Measurements from ENCODE around the gene DRAXIN. TPM values are rescaled to one million over a fixed set of nuclear protein-coding genes. Genes with fewer than 3 reads are reported as not detected.

The DRAXIN gene
- total RNA-seq, 1 experiment from 2014 or later, result 5.5 TPM

- CTCF ChIA-PET, result no interaction called here
Measured at GRCh38 chr1:11741919-11742558, 50.5 kb downstream of the DRAXIN start.

GRCh38 chr1:11744287-11744686, 52.8 kb downstream of the DRAXIN start:
- H3K27me3 ChIP-seq (replicated peaks; ENCODE audit: insufficient read depth, low read depth, low read length, poor library complexity), result no peaks in the 10 kb centered on the region
- POLR2A ChIA-PET (ENCODE audit: low non-redundant PET), result no interaction called here
- H3K4me3 ChIP-seq (ENCODE audit: low read depth, low read length, poor library complexity, severe bottlenecking), result no peak overlapping the region
- BruUV-seq (replicated peaks), result no TSS peak
- H3K36me3 ChIP-seq (ENCODE audit: insufficient read depth, low read length, poor library complexity, severe bottlenecking), result no peaks in the 10 kb centered on the region
- no peak for TF ChIP-seq EZH2 (IDR thresholded peaks at IDR 0.05; ENCODE audit: borderline replicate concordance, low read depth, low read length, poor library complexity, severe bottlenecking)
- TF ChIP-seq CTCF (conservative IDR thresholded peaks at IDR 0.05; ENCODE audit: low read depth, low read length), result no peak
- CTCF ChIA-PET, result no interaction called here
- intact Hi-C loops (cut with micrococcal nuclease; ENCODE audit: unreplicated experiment), result no loop called here
- no peaks in the 10 kb centered on the region for H3K9me3 ChIP-seq (ENCODE audit: low read depth, low read length, poor library complexity, severe bottlenecking)
- no peak overlapping the region for H3K27ac ChIP-seq (ENCODE audit: low read depth, low read length, poor library complexity, severe bottlenecking)
- H3K4me1 ChIP-seq (ENCODE audit: insufficient read depth, low read length, poor library complexity, severe bottlenecking), result no peaks in the 10 kb centered on the region
- no peak for DNase-seq (ENCODE audit: low spot score)

More at GRCh38 chr1:11741919-11742558, 50.5 kb downstream of the DRAXIN start:
- no peaks in the 10 kb centered on the region for H3K9me3 ChIP-seq (ENCODE audit: low read depth, low read length, poor library complexity, severe bottlenecking)
- no peak overlapping the region for H3K4me3 ChIP-seq (ENCODE audit: low read depth, low read length, poor library complexity, severe bottlenecking)
- POLR2A ChIA-PET (ENCODE audit: low non-redundant PET), result no interaction called here
- DNase-seq (ENCODE audit: low spot score), result no peak
- H3K36me3 ChIP-seq (ENCODE audit: insufficient read depth, low read length, poor library complexity, severe bottlenecking), result no peaks in the 10 kb centered on the region
- TF ChIP-seq CTCF (conservative IDR thresholded peaks at IDR 0.05; ENCODE audit: low read depth, low read length) (no peak), EZH2 (IDR thresholded peaks at IDR 0.05; ENCODE audit: borderline replicate concordance, low read depth, low read length, poor library complexity, severe bottlenecking) (no peak)
- no peak overlapping the region for H3K27ac ChIP-seq (ENCODE audit: low read depth, low read length, poor library complexity, severe bottlenecking)
- no peaks in the 10 kb centered on the region for H3K27me3 ChIP-seq (replicated peaks; ENCODE audit: insufficient read depth, low read depth, low read length, poor library complexity)
- H3K4me1 ChIP-seq (ENCODE audit: insufficient read depth, low read length, poor library complexity, severe bottlenecking), result peaks cover 2% of the 10 kb centered on the region
- intact Hi-C loops (cut with micrococcal nuclease; ENCODE audit: unreplicated experiment), result no loop called here
- no TSS peak for BruUV-seq (replicated peaks)

- Histone ChIP-seq H3K27me3 (replicated peaks; ENCODE audit: insufficient read depth, low read depth, low read length, poor library complexity) (no peaks in the 10 kb centered on the region), H3K9me3 (ENCODE audit: low read depth, low read length, poor library complexity, severe bottlenecking) (no peaks in the 10 kb centered on the region), H3K4me1 (ENCODE audit: insufficient read depth, low read length, poor library complexity, severe bottlenecking) (no peaks in the 10 kb centered on the region), H3K36me3 (ENCODE audit: insufficient read depth, low read length, poor library complexity, severe bottlenecking) (no peaks in the 10 kb centered on the region), H3K27ac (ENCODE audit: low read depth, low read length, poor library complexity, severe bottlenecking) (no peak overlapping the region), H3K4me3 (ENCODE audit: low read depth, low read length, poor library complexity, severe bottlenecking) (no peak overlapping the region)
- DNase-seq (ENCODE audit: low spot score), result no peak
- intact Hi-C loops (cut with micrococcal nuclease; ENCODE audit: unreplicated experiment), result no loop called here
- TF ChIP-seq EZH2 (IDR thresholded peaks at IDR 0.05; ENCODE audit: borderline replicate concordance, low read depth, low read length, poor library complexity, severe bottlenecking), result no peak
- TF ChIP-seq CTCF (conservative IDR thresholded peaks at IDR 0.05; ENCODE audit: low read depth, low read length), result no peak
- ChIA-PET POLR2A (ENCODE audit: low non-redundant PET) (no interaction called here), CTCF (no interaction called here)
- BruUV-seq (replicated peaks), result no TSS peak
Measured at GRCh38 chr1:11746092-11746491, 54.6 kb downstream of the DRAXIN start.
